Measurements from ENCODE around the gene ZNF432. TPM values are rescaled to one million over a fixed set of nuclear protein-coding genes. Genes with fewer than 3 reads are reported as not detected.

ZNF432 gene
- 2.4 and 5.6 TPM in 2 replicates for total RNA-seq

DNA sequence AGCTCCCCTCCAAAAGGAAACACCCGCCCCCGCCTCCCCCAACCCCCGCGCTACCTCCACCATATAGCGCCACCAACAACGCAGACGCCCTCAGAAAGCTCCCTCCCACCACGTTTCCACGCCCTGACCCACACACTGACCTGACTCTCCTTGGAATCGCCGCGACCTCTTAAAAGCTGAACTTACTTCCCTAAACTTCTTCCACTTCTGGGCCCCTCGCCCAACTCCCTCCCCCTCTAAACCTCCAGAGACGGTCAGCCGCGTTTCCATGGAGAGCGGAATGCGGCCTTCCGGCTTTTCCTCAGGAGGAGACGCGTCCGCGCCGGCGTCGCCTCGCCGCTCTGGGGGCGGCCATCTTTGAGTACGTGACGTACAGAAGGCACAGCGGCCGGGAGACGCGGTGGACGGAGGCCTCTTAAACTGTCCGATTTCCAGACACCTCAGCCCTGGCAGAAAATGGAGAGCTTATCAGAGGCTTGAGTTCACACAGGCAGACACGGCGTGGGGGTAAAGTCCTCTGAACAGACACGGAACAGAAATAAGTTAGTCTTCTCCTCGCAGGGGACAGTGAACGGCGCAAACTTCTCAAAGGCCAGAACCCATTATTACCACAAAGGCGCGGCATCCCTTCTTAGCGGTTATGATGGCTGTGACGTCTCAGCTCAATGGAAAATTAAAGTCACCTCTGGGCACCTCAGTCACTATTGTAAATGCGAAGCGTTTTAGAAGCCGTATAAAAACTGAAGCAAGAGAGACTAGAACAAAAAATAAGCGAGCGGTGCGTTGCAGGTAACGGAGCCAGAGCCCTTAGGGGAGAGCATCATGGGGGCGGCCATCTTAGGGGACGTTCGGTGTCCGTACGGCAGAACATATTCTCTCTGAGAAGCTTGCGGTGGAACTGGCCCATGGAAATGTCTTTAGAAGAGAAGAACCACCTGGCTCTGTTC lies at the start of gene ZNF432:
TSS of gene ZNF432 (minus strand) at position 284 of the 947 bp plus-strand sequence. CDS start 1,970 bp downstream, outside the sequence.

GRCh38 chr19:52095172-52096014 lies 46.8 kb upstream of the ZNF432 start, which contains the start of gene ZNF841:
Gene ZNF841 (minus strand): TSS chr19:52095765. CDS start chr19:52084801, 10,964 bp downstream.

GRCh38 chr19:52028027-52028779 lies 20.4 kb downstream of the ZNF432 start, which contains the start of gene ZNF614:
Gene ZNF614 (minus strand): TSS chr19:52028379. CDS start chr19:52025745, 2,634 bp downstream.

DNA sequence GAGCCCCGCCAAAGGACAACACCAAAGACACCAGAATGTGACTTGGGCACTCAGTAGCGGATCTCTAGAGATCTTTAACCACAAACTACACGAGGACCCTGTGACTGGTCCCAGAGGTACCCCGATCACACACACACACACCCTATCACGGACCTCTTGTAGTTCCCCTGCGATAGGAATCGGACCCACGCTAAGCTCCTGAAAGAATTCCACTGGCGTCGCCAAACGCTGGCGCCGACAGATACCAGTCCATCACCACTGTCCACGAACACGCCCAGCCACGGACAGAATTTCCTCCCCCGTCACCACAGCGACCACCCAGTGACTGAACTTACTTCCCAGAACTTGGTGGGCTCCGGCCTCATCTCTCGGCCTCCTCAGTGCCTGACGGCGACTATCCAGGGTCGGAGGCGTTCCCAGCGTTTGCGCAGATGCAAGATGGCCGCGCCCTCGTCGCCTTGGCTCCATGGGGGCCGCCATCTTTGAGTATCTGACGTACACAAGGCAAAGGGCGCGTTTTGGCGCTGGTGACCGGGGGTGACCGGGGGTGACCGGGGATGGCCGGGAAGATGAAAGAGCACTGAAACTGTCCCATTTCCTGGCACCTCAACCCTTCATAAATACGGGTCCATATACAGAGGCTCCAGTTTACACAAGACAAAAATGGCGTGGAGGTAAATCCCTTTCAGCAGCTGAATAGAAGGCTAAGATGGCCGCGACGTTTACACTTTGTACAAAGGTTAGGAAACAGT lies 40.7 kb downstream of the ZNF432 start, which contains the start of gene ZNF615:
TSS of gene ZNF615 (minus strand) at position 406 of the 752 bp plus-strand sequence. CDS start 4,500 bp downstream, outside the sequence.

DNA sequence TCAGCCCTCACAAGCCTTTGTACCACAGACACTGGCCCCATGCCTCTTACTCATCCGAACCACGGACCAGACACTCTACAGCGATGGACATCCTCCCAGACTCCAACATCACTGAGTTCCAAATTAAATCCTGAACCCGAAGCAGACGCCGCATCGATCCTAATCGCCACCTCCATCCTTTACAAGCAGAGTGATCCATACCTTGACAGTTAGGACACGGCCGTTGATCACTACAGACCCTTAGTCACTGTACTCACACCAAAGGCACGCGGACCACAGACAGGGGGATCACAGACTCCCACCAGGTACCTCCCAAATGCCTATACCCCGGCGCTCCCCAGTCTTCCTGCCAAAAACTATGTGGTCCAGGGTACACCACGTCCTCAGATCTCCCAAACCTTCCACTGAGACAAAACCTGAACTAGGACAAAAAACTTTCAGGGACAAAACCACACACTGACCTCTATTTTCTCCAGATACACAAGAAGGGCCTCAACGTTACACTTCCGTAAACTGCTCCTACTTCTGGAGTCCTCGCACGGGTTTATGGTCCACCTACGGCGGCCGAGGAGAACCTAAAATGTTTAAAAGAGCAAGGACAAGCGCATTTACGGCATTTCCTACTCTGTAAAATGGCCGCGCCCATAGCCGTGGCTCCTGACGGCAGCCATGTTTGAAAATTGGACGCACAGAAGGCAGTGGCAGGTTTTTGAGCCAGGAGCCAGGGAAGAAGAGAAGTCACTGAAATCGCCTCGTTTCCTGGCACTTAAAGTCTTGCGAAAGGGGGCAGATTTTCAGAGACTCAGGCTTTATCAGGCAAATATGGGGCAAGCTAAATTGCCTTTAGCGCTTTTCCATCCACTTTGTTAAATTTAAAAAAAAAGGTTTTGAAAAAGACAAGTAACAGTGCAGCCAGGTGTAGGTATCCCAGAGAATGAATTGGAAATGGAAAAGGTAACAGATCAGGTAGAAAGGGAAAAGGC lies 62.0 kb downstream of the ZNF432 start, which contains the start of gene ZNF350:
TSS of gene ZNF350 (minus strand) at position 532 of the 983 bp plus-strand sequence. CDS start 12,480 bp downstream, outside the sequence.

Other genes with a start within 250 kb of the ZNF432 start
- 2.5 and 5.0 TPM in 2 replicates for gene ZNF577, start 160.9 kb downstream of the ZNF432 start, total RNA-seq
- gene ZNF649, start 143.8 kb downstream of the ZNF432 start, total RNA-seq, result 4.6 and 7.0 TPM in 2 replicates
- gene ZNF613, start 121.4 kb downstream of the ZNF432 start, total RNA-seq, result 3.1 and 9.8 TPM in 2 replicates
- gene ZNF350, start 62.0 kb downstream of the ZNF432 start, total RNA-seq, result 0.98 and 2.4 TPM in 2 replicates
- 3.3 and 5.6 TPM in 2 replicates for gene ZNF615, start 40.6 kb downstream of the ZNF432 start, total RNA-seq
- gene ZNF614, start 20.5 kb downstream of the ZNF432 start, total RNA-seq, result 7.2 and 7.9 TPM in 2 replicates
- 3.3 and 7.5 TPM in 2 replicates for gene ZNF841, start 46.9 kb upstream of the ZNF432 start, total RNA-seq
- 3.5 and 5.6 TPM in 2 replicates for gene ZNF616, start 91.1 kb upstream of the ZNF432 start, total RNA-seq
- gene ZNF836, start 122.8 kb upstream of the ZNF432 start, total RNA-seq, result 3.3 and 6.3 TPM in 2 replicates
- 234 and 274 TPM in 2 replicates for gene PPP2R1A, start 141.2 kb upstream of the ZNF432 start, total RNA-seq
- 5.5 and 6.8 TPM in 2 replicates for gene ZNF766, start 220.7 kb upstream of the ZNF432 start, total RNA-seq
- gene ZNF480, start 248.3 kb upstream of the ZNF432 start, total RNA-seq, result 14.2 and 21.0 TPM in 2 replicates